GM06990 (cell line): ENCODE measurements around the gene C11orf86.
"Not testable (repeated sequence)": the region's sequence is repeated elsewhere in the genome, so short reads cannot be mapped to it uniquely, and the experiment has no call there.

Experiments used
- DNase-seq: peaks from one replicate; pipeline ENCODE4 v3.0.0-alpha.2; 2011; ENCODE audit not compliant: insufficient read length; ENCODE audit errors: extremely low read depth
- H3K27me3 ChIP-seq: replicated peaks from 2 replicates; pipeline ENCODE4 v1.6.0; 2011; ENCODE audit warnings: low read length; ENCODE audit not compliant: control insufficient read depth, insufficient read depth
- H3K36me3 ChIP-seq: 2 replicates; pipeline ENCODE4 v1.5.1; 2011; ENCODE audit warnings: low read length; ENCODE audit not compliant: control insufficient read depth, insufficient read depth
- H3K4me3 ChIP-seq: replicated peaks from 2 replicates; pipeline ENCODE4 v1.5.1; 2011; ENCODE audit warnings: low read depth, mild to moderate bottlenecking, control low read depth, low read length
- CTCF ChIP-seq: IDR thresholded peaks from 2 replicates; pipeline ENCODE4 v1.5.1; 2011; ENCODE audit warnings: low read length, control low read depth, mild to moderate bottlenecking, inconsistent platforms; ENCODE audit not compliant: insufficient read depth, poor library complexity, severe bottlenecking

Gene C11orf86

GRCh38 chr11:66987924-66988637, 13.0 kb downstream of the C11orf86 start:
- no peak for DNase-seq
- TF ChIP-seq CTCF = no peak
- H3K4me3 ChIP-seq = no peak overlapping the region
- no peaks in the 10 kb centered on the region for H3K36me3 ChIP-seq
- no peaks in the 10 kb centered on the region for H3K27me3 ChIP-seq

- not testable (repeated sequence) for H3K36me3 ChIP-seq, H3K4me3 ChIP-seq
Measured at GRCh38 chr11:66988741-66989140, 13.6 kb downstream of the C11orf86 start.

GRCh38 chr11:66989360-66989759, 14.3 kb downstream of the C11orf86 start:
- not testable (repeated sequence) for DNase-seq, H3K36me3 ChIP-seq, H3K4me3 ChIP-seq, H3K27me3 ChIP-seq

More at GRCh38 chr11:66988741-66989140, 13.6 kb downstream of the C11orf86 start:
- H3K27me3 ChIP-seq, DNase-seq: not testable (repeated sequence)

DNA sequence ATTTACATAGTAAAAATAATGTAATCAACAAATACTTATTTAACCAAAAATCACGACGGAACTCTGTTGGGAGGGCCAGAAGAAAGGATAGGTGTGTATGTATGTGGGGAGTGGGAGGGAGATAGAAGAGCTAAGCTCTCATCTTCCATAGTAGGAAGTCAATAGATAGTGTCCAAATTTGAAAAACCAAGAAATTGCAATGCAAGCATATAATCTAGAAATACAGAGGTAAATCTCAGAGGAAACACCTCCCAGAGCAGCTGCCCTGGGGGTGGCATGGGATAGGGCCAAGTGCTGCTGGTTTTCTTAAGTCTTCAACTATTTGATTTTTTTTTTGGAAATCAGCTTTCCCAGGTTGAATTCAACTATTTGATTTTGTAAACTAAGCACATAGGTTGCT, 16.9 kb downstream of the C11orf86 start:
- DNase-seq = no peak
- Histone ChIP-seq H3K36me3 (no peaks in the 10 kb centered on the region), H3K27me3 (no peaks in the 10 kb centered on the region), H3K4me3 (no peak overlapping the region)
- TF ChIP-seq CTCF = no peak

DNA sequence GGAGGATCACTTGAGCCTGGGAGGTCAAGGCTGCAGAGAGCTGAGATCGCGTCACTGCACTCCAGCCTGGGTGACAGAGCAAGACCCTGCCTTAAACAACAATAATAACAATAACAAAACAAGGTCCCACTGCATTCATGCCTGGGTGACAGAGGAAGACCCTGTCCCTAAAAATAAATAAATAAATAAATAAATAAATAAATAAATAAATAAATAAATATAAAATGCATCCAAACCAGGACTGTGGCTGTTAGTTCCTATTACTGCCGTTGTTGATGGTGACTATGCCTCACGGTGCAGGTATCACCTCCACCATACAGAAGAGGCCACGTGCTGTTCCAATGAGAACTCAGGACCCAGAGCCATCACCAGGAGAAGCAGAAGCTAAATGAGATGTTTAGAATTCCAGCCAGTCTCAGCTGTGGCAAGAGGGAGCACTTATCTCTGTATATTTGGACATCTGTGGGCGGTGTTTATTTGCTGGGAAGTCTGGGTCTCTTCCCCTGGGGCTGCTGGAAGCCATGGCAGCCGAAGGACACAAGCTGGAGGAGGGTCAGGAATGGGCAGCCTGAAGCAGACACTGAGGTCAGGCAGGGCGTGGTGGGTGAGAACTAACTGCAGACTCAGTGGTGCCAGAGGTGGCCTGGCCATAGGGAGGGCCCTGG, 21.6 kb downstream of the C11orf86 start:
- DNase-seq = no peak
- H3K4me3 ChIP-seq = no peak overlapping the region
- TF ChIP-seq CTCF = no peak
- H3K27me3 ChIP-seq = no peaks in the 10 kb centered on the region
- H3K36me3 ChIP-seq = no peaks in the 10 kb centered on the region

DNA sequence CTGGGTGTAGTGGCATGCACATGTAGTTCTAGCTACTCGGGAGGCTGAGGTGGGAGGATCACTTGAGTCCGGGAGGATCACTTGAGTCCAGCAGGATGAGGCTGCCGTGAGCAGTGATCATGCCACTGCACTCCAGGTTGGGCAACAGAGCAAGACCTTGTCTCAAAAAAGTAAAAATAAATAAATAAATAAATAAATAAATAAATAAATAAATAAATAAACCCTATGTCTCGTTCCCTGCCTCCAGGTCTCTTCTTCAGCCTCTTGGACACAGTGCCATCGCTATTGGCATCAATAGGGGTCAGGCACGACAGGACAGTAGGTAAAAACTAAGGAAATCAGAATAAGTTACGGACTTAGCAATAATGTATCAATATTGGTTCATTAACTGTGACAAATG, 24.5 kb downstream of the C11orf86 start:
- no peak for DNase-seq
- H3K27me3 ChIP-seq = no peaks in the 10 kb centered on the region
- TF ChIP-seq CTCF = no peak
- no peaks in the 10 kb centered on the region for H3K36me3 ChIP-seq
- no peak overlapping the region for H3K4me3 ChIP-seq
